HG02840 (cell line): ENCODE results near the gene KRT79.
"Not testable (repeated sequence)": the region's sequence is repeated elsewhere in the genome, so short reads cannot be mapped to it uniquely, and the experiment has no call there.

Experiments
- ATAC-seq: cut with Tn5 transposase; IDR thresholded peaks from one replicate; pipeline ENCODE4 v1.9.1; 2021; ENCODE audit warnings: mild to moderate bottlenecking, moderate library complexity, moderate number of reproducible peaks; ENCODE audit not compliant: unreplicated experiment, low FRiP score

KRT79 gene

DNA sequence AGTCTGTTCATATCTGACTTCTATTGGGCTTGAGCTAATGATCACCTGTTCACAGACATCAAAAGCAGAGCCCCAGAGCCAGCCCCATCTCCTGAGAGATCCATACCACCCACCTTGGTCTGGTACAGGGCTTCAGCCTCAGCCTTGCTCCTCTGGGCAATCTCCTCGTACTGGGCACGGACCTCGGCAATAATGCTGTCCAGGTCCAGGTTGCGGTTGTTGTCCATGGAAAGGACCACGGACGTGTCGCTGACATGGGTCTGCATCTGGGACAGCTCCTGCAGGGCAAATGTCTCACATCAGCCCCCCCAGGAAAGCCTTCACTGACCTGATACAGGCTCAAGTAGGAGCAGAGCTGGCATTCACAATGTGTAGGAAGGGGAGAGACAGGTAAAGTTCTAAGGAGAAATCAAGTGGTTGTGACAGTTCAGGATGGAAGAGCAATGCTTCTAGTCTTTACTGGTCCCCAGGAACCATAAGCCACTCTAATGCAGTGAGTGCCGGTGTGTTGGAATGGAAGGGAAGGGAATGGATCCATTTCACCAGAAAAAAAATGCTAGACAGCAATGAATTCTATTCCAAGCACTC, 25.4 kb downstream of the KRT79 start:
- no peak for ATAC-seq

DNA sequence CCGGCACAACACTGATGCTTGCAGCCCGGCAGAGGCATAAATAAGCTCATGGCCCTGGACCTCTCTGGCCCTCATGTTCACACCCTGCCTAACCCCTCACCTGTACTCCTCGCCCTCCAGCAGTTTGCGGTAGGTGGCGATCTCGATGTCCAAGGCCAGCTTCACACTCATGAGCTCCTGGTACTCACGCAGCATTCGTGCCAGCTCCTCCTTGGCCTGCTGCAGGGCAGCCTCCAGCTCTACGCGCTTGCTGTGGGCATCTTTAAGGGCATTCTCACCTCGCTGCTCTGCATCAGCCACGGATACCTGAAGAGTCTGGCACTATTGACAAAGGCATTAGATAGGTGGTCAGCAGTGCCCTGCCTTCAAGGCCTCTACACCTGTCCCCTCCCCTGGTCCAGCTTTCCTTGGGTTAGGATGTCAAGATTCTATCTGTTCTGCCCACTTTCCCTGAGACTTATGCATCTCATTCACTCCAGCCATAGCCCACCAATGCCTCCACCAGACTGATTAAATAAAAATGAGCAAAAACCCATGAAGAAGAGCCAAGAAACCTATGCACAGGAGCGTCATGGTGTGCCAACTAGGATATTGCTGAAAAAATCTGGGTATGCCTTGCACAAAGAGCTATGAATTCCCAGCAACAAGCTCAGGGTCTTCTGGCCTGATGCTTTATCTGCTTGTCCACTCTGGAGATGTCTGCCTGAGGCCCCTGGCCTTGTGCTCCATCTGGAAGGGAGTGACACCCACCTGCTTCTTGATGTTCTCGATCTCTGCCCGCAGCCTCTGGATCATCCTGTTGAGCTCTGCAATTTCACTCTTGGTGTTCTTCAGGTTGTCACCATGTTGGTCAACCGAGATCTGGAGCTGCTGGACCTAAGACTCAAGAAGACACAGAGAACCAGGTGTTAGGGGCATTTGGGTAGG, 26.3 kb downstream of the KRT79 start:
- no peak for ATAC-seq

DNA sequence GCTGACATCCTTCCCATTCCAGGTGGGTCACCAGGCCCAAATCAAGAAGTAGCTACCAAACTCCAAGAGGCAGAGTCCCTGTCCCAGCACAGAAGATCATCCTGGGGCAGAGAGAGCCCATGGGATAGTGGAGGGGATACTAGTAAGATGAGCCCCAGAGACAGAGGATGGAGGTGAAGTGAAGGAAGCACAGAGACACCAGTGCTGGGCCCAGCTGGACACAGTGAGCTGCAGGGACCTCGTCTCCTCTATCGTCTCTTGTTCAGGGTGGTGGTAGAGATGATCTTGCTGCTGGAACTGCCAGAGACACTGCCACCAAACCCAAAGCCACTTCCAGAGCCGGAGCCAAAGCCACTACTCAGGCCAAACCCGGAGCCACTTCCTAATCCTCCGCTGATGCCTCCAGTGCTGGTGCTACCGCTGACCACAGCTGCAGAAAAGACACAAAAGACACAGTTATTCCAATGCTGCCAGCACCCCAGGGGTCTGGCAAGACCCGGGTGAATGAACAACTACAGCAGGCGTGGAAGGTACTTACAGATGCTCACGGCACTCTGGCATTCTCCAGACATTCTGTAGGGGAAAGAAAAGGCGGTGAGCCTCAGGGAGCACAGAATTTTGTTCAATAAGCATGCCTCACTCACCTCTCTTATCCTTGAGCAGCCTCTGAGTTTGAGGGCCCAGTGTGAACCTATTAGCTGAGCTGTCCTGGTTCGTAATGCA, 27.1 kb downstream of the KRT79 start:
- no peak for ATAC-seq

DNA sequence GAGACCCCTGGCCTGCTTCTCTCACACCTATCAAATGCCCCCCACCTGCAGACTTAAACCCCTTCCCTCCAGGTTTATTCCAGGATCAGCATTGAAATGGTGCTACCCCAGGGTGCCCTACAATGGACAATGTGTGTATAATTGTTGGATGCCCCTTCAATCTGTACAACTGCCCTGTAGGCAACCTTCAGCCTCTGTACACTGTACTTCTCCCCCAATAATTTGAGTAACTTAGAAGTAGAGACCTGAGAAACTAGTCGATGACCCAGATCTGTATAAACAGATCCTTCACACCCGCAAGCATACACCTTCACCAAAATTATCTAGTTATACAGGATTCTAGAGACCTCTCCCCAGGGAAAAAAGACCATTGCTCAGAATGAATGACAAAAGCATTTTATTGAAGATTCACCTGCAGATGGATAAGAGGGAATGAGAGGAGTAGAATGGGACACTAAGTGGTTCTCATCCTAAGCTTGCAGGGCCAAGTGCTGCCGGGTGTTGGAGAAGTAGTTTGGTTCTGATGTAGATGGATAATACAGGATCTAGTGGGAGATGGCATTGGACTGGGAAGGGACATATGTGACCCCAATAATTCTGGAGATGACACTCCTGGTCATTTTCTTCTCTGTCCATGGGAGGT, 27.8 kb downstream of the KRT79 start:
- no peak for ATAC-seq

DNA sequence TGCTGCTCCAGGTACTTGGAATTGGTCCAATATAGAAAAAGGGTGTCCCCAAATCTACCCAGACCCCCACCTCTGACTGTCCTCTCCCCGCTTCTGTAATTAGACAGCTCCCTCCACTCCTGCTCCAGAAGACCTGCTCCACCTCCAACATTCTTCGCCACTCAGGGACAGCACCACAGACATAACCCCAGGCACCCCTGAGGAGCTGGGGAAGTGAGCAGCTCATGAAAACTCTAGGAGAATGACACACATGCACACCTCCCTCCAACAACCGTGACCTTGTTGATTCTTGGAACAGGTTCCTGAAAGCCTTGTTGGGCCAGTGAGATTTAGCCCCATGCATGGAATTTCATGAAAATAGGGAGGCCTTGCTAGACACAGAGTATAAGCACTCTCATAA, 28.4 kb downstream of the KRT79 start:
- no peak for ATAC-seq

DNA sequence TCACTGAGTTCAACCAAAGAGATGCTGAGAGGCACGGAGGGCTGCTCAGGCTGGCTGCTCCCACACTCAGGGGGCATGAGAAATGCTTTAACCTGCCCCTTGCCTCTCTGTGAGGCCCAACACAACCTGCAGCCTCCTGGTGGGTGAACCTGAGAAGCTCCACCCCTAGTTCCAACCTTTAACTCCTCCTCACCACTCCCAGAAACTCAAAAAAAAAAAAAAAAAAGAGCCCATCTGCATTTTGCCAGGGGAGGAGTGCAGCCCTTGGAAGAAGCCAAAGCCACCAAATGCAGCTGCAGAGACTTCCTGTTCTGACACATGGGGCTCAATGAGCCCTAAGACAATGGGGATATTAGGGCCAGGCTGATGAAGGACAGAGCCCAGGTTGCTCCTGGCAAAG, 29.1 kb downstream of the KRT79 start:
- no peak for ATAC-seq

DNA sequence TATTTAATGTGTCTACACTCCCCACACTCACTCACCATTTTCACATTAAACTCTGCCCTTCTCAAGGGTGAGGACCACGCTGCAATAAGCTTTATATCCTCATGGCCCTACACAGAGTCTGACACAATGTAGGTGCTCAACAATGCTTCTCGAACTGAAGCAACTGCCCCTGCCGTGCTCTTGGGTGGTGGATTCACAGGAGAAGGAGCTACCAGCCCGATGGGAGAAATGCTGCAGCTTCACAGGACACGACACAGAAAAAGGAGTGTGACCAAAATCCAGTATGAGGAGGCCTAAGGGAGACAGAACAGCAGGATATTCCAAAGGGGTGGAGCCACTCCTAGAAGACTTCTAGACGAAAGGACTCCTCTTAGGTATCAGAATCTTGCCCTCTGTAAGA, 31.7 kb downstream of the KRT79 start:
- no peak for ATAC-seq

DNA sequence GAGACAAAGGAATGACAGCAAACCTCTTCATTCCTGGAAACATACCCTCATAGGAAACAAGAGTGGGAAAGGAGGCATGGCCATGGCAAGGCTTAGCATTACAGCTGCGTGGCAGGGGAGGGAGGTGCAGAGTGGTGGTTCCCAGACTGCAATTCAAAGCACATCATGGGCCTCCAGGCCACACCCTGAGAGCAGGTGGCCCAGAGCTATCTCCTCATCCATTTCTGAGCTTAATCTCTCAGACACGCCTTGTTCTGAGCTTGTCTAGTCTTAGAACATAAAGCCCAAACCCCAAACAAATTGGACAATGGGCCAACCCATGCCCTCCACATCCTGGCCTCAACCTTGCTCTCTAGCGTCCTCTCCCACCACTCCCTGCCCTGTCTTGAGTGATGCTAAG, 32.3 kb downstream of the KRT79 start:
- ATAC-seq = no peak

DNA sequence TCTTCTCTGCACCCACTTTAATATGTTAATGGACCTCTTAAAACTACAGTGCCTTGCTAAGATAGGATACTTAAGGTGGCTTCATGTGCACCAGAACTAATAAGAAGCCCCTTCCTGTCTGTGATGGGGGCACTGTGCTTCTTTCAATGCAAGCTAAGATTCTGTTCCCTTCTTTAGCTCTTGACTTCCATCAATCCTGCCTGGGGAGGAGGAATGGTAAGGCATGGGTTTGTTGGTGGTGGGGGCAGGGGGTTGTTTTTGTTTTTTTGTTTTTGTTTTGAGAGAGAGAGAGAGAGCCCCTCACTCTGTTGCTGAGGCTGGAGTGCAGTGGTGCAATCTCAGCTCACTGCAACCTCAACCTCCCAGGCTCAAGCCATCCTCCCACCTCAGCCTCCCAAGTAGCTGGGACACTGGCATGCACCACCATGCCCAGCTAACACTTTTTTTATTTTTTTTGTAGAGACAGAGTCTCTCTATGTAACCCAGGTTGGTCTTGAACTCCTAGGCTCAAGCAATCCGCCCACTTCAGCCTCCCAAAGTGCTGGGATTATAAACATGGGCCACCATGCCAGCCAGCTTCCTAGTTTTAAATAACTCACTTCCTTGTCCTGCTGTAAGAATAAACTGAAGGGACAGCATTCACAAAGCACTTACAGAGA, 33.7 kb downstream of the KRT79 start:
- ATAC-seq = no peak

DNA sequence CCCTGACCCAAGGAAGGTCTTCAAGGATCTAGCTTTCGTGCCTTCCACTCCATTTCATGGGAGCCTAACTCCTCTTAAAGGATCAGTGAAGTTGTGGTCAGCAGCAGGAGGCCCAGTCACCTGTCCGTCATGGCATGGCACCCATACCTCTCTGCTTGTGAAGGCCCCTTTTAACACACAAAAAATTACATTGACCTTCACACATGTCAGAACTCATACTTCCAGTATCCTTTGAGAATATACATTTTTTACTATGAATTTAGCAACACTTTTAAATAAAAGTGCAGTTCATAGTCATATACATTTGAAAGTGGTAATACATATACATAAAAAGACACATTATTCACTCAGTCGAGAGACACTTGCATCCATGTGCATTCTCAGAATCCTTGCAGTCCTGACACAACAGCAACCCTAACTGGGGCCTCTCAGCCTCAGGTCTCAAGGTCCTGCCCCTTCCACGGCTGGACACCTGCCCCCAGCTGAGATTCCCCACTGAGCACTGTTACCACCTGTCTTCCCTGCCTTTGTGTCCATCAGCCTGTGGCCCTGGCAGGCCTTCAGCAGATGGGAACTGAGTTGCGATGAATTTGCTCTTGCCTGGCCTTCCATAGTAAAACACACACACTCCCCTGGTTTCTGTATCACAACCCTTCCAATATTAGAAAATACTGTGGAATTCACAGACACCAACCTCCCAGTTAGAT, 34.5 kb downstream of the KRT79 start:
- no peak for ATAC-seq

DNA sequence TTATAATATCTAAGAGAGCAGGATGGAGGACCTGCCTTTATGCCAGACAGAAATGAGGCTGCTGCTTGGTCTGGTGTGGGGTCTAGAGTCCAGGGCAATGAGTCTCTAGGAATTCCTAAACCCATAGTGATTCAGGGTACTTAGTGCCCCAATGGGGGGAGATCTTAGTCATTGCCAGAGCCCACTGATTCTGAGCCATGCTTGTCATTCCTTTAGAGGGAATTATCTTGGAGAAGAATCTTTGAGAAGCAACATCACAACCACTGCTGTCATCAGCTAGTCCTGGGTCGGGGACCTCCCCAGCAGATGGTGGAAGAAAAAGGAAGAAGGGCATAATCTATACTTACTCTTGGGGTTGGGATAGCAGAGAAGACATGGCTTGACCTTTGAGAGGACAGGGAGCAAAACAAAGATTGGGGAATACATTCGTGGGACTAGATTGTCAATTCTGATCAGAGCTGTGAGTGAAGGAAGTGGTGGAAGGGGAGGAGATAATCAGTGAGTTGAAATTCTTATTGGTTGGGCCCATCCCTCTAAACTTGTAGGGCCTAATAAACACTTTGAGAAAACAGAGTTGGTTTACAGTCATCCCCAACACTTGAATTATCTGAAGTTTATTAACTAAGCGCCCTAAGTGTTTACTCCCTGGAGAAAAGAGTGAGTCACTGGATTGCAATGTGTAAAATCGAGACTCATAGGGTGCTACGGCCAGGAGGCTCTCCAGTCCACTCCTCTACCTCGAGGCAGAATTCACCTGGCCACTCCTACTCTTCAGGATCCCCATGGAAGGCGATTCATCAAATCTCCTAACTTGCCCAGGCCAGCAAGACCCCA, 35.2 kb downstream of the KRT79 start:
- no peak for ATAC-seq

DNA sequence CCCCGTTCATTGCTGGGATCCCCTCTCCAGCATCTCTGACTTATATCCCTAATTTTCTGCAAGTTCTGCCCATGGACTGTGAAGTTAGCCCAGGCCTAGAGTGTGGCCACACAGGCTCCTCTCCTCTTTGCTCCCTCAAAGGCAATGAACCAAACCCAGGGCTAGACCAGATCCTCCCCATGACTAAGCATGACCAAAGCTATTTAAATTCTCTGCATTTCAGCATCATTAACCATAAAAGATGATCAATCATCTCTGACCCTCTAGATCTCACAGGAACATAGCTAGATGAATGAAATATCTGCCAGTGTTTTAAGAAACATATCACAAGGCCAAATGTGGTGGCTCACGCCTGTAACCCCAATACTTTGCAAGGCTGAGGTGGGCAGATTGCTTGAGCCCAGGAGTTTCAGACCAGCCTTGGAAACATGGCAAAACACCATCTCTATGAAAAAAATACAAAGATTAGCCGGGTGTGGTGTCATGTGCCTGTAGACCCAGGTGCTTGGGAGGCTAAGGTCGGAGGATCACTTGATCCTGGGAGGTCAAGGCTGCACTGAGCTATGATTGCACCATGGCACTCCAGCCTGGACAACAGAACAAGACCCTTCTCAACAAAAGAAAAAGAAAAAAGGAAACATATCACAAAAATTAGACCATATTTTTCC, 36.0 kb downstream of the KRT79 start:
- no peak for ATAC-seq

DNA sequence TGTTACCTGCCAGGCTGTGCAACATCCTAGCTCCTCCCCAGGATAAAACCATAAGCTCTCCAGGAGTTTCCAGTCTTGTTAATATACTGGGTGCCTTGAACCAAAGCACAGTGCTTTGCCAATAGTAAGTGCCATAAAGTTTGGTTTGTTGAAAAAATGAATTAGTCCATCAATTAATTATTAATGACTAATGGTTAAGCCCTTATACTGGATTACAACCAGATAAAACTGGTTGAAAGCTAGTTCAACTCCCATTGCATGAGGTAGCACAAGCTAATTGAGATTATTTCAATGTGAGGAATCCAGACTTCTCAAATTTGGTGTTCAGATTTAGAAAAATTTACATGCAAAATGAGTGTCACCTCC, 36.6 kb downstream of the KRT79 start:
- no peak for ATAC-seq

DNA sequence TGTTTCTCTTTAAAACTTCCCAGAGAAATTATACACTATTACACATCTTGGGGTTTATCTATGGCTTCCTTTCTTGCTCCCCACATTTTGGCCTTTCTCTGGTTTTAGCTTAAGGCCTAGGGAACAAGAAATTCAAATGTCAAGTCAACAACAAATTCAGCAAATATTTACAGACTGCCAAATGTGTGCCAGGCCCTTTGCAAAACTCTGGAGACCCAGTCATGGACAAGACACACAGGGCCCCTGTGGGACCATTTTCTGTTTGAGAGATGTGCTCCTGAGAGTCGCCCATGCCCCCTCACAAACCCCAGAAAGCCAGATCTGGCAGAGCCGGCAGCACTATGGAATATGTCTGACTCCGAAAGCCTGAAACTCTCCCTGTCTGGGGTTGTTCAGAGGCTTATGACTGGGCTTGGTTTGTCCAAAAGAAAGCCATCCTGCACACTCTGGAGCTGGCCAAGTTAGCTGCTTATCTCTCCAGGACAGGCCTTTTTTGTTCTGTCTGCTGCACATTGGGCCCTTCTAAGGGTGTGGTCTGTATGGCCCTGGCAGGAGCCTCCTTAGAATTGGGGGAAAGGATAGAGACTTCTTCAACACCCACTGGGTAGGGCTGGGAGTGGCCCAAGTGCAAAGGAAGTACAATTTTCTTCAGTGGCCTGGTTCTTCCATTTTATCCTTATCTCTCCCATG, 37.1 kb downstream of the KRT79 start:
- ATAC-seq = no peak

DNA sequence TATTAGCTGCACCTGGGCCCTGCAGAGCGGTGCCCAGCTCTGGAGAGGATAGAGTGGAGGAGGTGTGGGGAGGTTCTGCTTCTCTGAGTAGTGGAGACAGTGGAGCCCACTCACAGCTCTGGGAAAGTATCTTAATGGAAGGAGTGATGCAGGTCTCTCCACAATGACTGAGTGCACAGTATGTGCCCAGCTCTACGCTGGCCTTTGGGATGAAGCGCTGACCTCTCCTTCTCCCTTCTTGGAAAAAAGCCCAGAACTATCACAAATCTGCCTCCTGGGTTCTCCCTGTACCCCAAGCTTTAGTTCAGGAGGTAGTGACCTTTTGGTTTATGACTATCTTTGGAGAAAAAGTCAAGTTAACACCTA, 37.7 kb downstream of the KRT79 start:
- ATAC-seq = no peak

DNA sequence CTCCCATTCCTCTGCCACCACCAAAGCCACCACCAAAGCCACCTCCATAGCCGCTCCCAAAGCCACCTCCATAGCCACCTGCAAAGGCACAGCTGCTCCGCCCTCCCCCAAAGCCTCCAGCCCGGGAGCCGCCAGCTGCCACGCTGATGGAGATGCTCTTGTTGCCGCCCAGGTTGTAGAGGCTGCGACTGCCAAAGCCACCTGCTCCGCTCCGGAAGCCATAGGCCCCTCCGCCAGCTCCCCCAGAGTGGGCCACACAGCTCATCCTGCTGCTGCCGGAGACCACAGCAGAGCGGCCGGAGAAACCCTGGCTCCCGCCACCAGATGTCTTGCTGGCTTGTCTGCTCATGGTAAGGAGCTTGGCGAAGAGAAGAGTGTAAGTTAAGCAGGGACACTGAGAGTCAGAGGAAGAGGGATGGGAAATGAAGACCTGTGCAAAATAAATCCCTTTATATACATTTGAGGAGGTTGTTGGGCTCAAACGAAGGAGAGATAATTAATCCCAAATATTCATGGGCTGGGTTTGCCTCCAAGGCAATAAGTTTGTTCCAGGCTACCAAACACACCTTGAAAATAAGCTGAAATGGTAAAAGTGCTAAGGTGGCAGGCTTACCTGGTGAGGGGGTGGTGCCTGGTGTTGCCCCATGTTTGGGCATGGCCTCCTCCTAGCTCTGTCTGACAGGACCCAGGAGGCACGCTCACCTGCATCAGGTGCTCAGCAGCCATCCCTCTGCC, 38.2 kb downstream of the KRT79 start, which contains the start of gene KRT3:
KRT3 (minus strand) TSS at position 424 of the 735 bp plus-strand sequence; CDS start at position 349, 75 bp downstream.
- no peak for ATAC-seq

DNA sequence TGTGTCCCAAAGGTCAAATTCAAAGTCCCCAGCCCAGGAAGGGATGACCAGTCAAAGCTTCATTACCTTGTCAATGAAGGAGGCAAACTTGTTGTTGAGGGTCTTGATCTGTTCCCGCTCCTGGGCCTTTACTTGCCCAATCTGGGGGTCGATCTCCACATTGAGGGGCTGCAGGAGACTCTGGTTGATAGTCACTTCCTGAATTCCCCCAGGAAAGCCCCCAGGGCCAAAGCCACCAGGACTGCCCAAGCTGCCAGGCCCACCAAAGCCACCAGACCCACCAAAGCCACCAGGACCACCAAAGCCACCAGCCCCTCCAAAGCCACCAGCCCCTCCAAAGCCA, 38.8 kb downstream of the KRT79 start:
- not testable (repeated sequence) for ATAC-seq
